Central memory CD4-positive, alpha-beta T cell (primary cell): ENCODE results near the gene TTBK2.
"Not testable (repeated sequence)": the region's sequence is repeated elsewhere in the genome, so short reads cannot be mapped to it uniquely, and the experiment has no call there.

Experiments used
- DNase-seq: peaks from one replicate; pipeline ENCODE4 v3.0.0; 2022
- total RNA-seq, 3 experiments: gene quantifications; one replicate each; lab custom pipeline; 2026; lab: John Stamatoyannopoulos, UW

The TTBK2 gene
- 22.0 to 74.1 (median 50.2) reads per million in 3 experiments for total RNA-seq

DNA sequence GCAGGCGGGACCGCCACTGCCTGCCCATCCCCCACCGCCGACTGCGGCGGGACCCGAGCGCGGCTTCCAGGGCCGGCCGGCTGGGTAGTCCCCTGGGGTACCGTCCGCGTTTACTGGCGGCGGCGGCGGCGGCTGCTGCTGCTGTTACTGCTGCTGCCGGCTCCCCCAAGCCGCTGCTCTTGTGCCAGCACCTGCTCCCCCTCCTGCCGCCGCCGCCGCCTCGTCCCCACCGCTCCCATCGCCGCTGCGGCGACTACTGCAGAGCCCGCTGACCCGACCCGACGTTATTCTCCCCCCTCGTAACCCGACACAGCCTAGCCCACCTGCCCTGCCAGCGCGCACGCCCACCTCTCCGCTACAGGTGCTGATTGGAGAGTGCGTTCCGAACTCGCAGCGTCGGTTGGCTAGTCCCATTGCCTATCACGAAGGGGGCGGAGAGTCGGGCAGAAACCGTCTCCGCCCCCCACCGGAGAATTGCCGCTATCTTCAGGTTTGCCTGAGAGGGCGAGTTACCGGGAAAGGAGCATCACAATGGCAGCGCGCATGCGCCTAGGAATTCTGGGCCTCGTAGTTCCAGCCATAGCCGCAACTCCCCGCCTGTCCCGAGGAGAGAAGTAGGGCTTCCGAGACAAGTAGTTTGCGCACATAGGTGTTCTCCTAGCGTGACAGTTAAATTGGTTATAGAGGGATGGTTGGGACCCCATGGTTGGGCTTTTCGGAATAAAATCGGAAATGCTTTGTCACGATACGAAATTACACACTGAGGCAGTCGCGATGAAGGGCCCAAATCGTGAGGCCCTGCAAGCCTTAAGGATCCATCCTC is at the start of gene TTBK2:
Gene TTBK2 (minus strand): TSS at position 260 of the 823 bp plus-strand sequence. CDS start 42,161 bp downstream, outside the sequence.
- DNase-seq = peak; percentile 97

DNA sequence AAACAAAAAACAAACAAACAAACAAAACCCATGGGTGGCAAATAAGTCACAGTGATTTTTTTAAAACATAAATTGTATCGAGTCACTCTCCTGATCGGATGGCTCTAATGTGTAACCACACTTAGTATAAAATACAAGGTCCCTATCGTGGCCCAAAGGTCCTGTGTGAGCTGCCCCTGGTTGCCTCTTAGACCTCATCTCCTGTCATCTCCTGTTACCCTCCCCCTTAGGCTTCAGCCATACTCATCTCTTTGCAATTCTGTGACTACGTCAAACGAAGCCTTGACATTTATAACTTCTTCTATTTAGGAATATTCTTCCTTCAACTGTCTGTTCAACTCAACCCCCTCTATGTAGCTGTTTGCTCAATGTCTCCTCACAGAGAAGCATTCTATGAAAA is 43.9 kb upstream of the TTBK2 start:
- no peak for DNase-seq

DNA sequence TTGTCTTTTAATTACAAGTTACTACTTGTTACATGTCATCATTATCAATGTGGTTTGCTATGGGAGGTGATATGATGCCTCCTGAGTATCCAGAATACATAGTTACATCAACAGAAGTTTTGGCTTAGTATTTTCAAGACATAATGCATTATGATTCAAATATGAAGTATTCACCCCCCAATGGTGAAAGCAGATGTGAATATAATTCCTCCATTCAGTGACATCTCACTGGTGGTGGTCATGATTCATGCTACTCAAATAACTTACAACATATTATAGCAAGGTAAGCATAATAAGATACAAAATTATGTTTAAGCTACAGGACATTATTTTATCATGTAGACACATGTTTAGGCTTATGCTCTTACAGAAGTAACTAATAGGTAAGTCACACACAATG is 34.9 kb upstream of the TTBK2 start:
- DNase-seq = no peak

DNA sequence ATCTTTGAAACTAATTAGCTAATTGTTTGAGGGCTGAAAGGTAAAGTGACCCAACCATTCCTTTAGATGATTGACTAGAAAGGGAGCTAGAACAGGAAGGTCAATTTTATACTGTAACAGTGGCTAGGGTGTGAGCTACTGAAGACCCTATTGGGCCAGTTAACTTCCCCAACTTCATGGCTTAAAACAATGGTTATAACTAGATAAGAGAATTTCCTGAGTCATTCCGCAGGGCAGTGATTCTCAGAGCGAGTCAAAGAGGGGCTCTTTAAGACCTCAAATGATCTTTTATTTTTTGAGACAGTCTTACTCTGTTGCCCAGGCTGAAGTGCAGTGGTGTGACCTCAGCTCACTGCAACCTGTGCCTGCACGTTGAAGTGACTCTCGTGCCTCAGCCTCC is 33.7 kb upstream of the TTBK2 start:
- no peak for DNase-seq

DNA sequence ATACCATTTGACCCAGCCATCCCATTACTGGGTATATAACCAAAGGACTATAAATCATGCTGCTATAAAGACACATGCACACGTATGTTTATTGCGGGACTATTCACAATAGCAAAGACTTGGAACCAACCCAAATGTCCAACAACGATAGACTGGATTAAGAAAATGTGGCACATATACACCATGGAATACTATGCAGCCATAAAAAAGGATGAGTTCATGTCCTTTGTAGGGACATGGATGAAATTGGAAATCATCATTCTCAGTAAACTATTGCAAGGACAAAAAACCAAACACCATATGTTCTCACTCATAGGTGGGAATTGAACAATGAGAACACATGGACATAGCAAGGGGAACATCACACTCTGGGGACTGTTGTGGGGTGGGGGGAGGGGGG is 28.3 kb upstream of the TTBK2 start:
- not testable (repeated sequence) for DNase-seq

DNA sequence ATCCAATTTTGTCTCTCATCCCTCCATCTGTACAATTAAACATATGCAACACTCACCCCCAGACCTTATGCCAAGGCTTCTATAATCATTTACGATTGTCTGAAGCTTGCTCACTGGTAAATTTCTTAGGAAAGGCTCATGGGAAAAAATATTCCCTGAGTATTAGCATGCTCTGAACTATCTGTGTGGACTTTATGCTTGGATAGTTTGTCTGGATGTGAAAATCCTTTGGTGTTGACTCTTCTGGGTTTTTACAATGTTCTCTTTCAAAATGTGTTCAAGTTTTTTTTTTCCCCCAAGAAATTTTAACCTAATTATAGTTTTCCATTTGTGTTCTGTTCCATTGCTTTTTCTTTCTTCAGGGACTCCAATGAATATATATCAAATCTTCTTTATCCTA is 19.9 kb upstream of the TTBK2 start:
- DNase-seq = no peak

DNA sequence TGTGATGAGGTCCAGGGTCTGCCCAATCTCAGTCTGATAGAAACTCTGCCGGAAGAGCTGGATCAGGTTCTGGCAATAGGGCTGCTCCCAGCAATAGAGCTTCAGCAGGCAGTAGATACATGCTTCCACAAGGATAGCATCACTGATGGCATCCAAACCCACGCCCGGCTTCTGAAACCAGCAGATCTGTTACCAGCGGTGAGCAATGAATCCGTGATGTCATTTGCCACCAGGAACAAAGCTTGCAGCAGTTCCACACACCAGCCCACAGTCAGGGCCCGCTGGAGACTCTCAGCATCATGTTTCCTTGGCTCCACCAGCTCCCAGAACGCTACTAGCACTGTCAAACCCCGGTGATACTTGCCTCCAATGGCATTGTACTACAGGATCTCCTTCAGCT is 19.3 kb upstream of the TTBK2 start:
- no peak for DNase-seq

DNA sequence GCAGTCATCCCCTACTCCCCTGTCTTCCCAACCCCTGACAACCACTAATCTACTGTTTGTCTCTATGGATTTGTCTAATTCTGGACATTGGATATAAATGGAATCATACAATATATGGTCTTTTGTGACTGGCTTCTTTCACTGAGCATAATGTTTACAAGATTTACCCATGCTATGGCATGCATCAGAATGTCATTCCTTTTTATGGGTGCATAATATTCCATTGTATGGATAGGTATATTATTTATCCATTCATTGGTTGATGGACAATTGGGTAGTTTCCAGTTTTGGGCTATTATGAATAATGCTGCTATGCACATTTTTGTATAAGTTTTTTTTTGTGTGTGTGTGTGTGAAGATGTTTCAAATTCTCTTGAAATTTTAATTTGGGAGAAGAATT is 16.6 kb upstream of the TTBK2 start:
- DNase-seq = no peak

DNA sequence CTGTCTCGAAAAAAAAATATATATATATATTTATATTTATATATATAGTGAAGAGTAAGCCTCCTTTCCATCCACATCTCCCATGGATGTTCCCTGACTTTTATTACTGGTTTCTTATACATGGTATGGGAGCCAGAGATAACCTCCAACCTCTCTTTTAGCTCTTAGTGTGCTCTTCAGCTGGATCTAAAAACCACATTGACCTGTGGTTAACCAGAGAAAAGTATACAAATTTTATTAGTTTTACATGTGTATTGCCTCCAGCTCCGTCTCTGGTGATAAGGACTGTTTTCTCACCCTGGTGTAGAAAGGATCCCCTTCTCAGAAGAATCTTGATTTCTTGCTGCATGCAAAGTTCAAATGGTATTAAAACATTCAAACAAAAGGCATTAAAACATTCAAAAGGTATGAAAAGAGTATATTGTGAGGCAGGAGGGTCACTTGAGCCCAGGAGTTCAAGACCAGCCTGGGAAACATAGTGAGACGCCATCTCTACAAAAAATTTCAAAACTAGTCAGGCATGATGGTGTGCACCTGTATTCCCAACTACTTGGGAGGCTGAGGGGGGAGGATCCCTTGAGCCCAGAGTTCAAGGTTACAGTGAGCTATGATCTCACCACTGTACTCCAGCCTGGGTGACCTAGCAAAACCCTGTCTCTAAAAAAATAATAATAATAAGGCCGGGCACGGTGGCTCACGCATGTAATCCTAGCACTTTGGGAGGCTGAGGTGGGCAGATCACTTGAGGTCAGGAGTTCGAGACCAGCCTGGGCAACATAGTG is 13.5 kb upstream of the TTBK2 start:
- no peak for DNase-seq

DNA sequence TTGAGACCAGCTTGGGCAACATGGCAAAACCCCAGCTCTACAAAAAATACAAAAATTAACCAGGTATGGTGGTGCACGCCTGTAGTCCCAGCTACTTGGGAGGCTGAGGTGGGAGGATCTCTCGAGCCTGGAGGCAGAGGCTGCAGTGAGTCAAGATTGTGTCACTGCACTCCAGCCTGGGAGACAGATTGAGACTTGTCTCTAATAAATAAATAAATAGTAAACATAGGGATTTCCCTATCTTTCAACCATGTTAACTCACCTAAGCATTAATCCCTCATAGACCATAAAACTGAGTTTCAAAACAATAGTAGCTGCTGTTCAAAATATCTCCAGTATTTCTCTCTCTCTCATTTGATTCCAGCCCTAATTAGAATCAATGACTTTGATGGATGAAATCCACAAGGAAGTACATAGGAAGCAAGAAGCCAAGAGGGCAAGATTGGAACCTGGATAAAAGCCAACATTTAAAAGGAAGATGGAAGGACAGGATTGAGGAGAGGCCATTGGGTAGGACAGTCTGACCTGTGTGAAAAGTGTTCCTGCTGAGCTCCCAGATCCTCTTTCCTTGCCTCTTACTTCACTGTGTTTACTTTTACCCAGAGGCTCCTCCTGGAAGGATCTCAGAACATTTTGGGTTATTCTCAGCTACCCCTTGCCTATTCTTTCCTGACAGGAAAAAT is 12.4 kb upstream of the TTBK2 start:
- no peak for DNase-seq

DNA sequence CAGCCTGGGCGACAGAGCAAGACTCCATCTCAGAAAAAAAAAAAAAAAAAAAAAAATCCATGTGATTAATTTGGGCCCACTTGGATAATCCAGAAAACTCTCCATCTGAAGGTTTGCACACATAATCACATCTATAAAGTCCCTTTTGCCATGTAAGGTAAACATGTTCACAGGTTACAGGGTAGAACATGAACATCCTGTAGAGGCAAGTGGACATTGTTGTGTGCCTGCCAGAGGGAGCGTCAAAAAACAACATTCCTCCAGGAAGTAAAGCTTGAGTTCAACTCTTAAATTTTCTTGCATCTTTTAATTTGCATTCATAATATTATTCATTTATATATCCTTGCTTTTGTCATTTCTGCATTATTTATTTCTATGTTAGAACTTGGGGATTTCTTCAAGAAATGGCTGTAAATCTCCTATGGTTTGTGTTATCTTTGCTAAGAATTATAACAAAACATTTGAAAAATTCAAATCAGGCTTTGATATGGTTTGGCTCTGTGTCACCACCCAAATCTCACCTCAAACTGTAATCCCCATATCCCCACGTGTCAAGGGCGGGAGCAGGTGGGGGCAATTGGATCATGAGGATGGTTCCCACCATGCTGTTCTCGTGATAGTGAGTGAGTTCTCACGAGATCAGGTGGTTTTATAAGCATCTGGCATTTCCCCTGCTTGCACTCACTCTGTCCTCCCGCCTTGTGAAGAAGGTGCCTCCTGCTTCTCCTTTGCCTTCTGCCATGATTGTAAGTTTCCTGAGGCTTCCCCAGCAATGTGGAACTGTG is 11.3 kb upstream of the TTBK2 start:
- no peak for DNase-seq

DNA sequence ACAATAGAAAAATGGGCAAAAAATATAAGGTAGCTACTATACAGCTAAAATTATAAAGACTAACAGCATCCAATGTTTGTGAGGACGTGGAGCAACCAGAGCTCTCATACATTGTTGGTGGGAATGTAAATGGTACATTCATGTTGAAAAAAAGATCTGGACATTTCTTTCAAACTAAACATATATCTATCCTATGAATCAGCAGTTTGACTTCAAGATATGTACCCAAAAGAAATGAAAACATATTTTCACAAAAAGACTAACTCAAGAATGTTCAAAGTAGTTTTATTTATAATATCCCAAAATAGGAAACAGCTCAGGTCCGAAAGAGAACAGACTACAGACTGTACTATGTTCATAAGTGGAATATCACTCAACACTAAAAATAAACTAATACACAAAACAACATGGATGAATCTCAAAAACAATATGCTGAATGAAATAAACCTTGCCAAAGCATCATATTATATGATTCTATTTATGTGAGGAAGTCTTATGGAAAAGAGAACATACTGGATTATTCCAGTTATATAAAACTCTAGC is 8.8 kb upstream of the TTBK2 start:
- no peak for DNase-seq

DNA sequence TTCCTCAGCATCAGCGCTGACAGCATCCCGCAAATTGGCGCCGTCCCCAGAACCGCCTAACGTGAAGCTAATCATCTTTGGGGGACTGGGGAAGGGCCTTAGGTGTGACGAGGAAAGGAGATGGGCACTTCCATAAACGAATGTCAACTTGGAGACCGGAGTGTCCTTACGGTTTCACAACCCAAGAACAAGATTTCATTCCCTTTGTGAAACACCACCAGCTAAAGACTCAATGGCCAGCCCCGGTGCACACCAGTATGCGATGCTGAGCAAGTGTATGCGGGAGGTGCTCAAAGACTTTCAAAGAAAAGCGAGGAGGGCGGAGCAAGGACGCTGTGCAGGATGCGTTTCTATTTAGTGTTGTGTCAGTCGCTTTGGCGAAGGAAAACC is 759 bp upstream of the TTBK2 start:
- peak; percentile 30 for DNase-seq

DNA sequence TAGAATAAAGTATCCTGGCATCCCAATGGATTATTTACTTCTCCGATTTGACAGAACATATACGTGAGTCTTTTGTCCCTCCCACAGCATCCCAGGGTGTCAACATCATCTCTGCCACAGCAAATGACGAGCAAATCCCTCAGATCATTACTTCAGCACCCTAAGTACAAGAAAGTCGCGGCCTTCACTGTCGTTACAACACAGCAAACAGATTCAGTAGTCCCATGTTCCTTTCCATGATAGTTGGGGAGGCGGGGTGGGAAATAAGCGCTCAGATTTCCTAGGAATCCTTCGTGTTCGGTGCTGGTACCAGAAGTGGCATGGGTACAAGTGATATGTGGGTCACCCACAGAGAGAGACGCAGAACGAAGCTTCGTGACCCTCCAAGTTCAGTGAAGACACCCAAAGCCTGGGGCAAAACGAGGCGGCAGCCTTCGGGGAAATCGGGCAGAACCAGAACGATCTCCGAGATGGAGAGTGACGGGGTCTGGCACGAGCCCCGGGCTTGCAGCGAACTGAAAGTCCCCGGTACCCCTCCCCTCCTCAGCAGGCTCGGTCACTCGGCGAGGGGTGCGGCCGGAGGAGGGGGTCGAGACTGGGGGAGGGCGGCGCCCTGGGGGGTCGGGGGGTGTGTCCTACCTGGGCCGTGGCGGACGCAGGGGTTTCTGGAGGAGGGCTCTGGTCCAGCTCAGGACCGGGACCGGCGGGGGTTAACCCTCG is 619 bp downstream of the TTBK2 start:
- DNase-seq = peak; percentile 33

DNA sequence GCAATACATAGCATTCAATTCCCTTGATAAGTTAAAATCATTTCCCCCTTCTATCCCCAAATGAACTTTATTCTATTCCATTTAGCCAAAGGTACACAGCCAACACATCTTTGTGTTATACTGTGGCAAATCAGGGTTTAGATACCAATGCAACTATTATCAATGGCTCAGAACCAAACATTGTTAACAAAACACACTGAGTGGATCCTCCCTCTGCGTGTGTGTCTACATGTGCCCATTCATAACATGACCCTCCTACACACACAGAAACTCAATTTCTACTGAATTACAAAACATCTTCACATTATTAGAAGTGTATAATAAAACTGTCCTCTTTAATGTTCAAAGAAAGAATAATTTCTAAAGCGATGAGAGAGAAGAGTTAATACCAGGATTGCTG is 1.3 kb downstream of the TTBK2 start:
- DNase-seq = no peak

DNA sequence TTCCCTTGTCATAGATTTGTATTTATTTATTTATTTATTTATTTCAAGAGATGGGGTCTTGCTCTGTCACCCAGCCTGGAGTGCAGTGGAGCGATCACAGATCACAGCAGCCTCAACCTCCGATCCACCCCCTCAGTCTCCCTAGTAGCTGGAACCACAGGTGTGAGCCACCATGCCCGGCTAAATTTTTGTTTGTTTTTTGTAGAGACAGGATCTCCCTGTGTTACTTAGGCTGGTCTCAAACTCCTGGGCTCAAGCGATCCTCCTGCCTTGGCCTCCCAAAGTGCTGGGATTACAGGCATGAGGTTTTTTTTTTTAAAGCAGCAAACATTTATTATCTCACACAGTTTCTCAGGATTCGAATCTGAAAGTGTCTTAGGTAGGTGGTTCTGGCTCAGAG is 2.5 kb downstream of the TTBK2 start:
- no peak for DNase-seq

DNA sequence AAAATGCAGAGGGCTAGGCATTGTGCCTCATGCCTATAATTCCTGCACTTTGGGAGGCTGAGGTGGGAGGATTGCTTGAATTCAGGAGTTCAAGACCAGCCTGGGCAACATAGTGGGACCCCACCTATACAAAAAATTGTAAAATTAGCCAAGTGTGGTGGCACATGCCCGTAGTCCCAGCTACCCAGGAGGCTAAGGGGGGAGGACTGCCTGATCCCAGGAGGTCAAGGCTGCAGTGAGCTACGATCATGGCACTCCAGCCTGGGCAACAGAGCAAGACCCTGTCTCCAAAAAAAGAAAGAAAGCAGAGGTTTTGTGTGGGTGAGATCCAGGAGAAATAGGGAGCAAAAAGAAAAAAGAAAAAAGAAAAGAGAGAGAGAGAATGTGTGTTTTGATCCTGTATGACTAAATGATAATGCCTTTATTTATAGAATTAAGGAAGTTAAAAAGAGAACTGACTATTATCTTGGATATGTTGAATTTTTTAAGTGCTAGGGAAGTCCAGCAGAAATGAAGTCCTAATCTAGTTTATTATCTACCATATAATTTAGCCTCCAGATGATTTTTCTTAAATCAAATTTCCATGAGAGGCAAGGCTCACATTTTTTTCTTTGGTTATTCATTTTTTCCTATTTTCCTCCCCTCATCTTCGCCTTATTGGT is 4.8 kb downstream of the TTBK2 start:
- DNase-seq = no peak

DNA sequence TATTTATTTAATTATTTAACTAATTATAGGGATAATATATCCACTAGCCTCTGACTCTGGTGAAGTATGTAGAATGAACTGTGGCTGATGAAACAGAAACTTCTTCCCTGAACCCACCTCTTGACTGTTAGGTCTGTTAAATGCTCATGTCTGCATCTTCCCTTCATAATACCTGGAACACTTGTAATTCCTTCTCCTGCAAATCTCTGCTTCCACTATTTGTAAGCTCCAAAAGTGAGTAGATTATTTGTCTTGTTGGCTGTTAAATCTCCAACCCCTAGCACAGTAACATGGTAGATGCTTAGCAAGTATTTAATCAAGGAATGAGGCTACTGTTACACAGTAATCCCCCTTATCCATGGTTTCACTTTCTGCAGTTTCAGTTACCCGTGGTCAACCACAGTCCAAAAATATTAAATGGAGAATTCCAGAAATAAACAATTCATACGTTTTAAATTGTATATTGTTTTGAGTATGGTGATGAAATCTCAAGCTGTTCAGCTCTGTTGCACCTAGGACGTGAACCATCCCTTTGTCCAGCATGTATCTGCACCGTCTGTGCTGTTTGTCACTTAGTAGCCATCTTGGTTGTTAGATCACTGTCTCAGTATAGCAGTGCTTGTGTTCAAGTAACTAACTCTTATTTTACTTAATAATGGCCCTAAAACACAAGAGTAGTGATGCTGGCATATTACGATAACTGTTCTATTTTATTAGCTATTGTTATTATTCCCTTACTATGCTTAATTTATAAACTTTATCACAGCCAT is 5.7 kb downstream of the TTBK2 start:
- DNase-seq = no peak

DNA sequence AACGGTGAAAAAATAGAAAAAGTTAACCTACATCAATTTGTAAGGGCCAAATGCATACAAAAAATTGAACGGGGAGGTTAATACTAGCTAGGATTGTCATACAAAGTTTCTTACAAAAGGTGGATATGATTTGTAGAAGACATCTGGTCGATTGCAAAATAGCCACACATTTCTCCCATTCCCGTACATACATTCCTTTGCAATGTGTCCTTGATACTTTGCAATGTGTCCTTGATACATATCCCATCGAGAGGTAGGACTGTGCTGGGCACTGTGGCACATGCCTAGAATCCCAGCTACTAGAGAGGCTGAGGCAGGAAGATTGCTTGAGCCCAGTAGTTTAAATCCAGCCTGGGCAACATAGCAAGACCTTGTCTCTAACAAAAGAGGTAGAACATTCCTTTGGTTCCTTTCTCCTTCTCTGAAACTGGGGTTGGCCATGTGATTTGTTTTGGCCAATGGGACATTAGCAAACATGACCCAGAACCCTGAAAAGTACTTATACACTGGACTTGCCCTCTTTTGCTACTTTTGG is 9.5 kb downstream of the TTBK2 start:
- no peak for DNase-seq

DNA sequence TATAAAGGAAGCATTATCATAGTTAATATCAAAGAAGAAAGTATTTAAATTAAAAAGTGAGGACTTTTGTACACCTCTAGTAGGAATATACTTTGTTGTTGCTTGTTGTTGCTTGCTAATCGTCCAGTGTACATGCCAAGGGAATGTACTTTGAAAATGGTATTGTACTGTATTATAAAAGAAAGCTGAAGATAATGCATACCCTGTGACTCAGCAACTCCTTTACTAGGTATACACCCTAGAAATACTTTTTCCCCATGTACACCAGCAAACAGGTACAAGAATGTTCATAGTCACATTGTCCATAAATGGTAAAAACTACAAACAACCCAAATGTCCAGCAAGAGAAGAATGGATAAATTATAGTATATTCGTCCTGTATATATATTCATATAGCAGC is 12.0 kb downstream of the TTBK2 start:
- no peak for DNase-seq
